AG04450 (cell line): ENCODE results near the gene CCNG1. TPM values are rescaled to one million over a fixed set of nuclear protein-coding genes. Genes with fewer than 3 reads are reported as not detected.
A peak's percentile ranks its signal among the peaks of the same experiment; 100 is the strongest.
"Not testable (repeated sequence)": the region's sequence is repeated elsewhere in the genome, so short reads cannot be mapped to it uniquely, and the experiment has no call there.

ENCODE experiments used
- CTCF ChIA-PET: fragments of 300-600, 350-600 bp; formaldehyde crosslinking; extraction: SDS; loops from one replicate; lab custom pipeline; 2022; ENCODE audit warnings: antibody characterized with exemption, inconsistent platforms; lab: Charles Lee
- POLR2A ChIA-PET: fragments of 350-600 bp; formaldehyde crosslinking; extraction: SDS; loops from one replicate; lab custom pipeline; 2021; ENCODE audit warnings: antibody characterized with exemption, inconsistent platforms; lab: Yijun Ruan, JAX
- DNase-seq: peaks from one replicate; pipeline ENCODE4 v3.0.0-alpha.2; 2011; ENCODE audit warnings: low read depth, low spot score
- H3K27ac ChIP-seq: one replicate; pipeline ENCODE4 v1.5.1; 2012; ENCODE audit warnings: low read depth, low read length, control low read depth
- H3K27me3 ChIP-seq: one replicate; pipeline ENCODE4 v1.6.0; 2012; ENCODE audit warnings: low read length; ENCODE audit not compliant: control insufficient read depth, insufficient read depth
- H3K4me3 ChIP-seq: 2 replicates; pipeline ENCODE4 v1.5.1; 2011; ENCODE audit warnings: mild to moderate bottlenecking, low read depth, low read length, control low read depth
- H3K9me3 ChIP-seq: 2 replicates; pipeline ENCODE4 v1.5.1; 2012; ENCODE audit warnings: low read length; ENCODE audit not compliant: control insufficient read depth, insufficient read depth
- CTCF ChIP-seq: IDR thresholded peaks from 2 replicates; pipeline ENCODE4 v1.5.1; 2011; ENCODE audit warnings: low read depth, low read length, control low read depth, inconsistent platforms
- polyA plus RNA-seq: library from polyadenylated mRNA; depleted of rRNA; stranded (reverse); fragments of >200 nt; gene quantifications from 2 replicates; pipeline ENCODE4 v1.2.3, GENCODE V29; 2011

The CCNG1 gene
- polyA plus RNA-seq, 1 experiment: 325 TPM

GRCh38 chr5:163408311-163408923, 29.0 kb upstream of the CCNG1 start:
- Histone ChIP-seq H3K4me3 (no peak overlapping the region), H3K9me3 (no peaks in the 10 kb centered on the region), H3K27ac (no peak overlapping the region), H3K27me3 (no peaks in the 10 kb centered on the region)
- CTCF ChIA-PET: interaction anchor here (0.6 to 3.7 kb wide), 33 partner anchors 8 to 1870 kb away, joined by 3 to 23 read pairs (median 4); partner anchors contain the start of gene GABRB2
- POLR2A ChIA-PET: no interaction called here
- TF ChIP-seq CTCF: peak; percentile 94
- DNase-seq: peak; percentile 24

- Histone ChIP-seq H3K27me3 (no peaks in the 10 kb centered on the region), H3K27ac (no peak overlapping the region), H3K4me3 (no peak overlapping the region), H3K9me3 (no peaks in the 10 kb centered on the region)
- ChIA-PET POLR2A (no interaction called here), CTCF (interaction anchor here (0.8 to 3.7 kb wide), 16 partner anchors 8 to 1871 kb away, joined by 3 to 23 read pairs (median 6); partner anchors contain the start of gene GABRB2)
- DNase-seq: no peak
- no peak for TF ChIP-seq CTCF
Measured at GRCh38 chr5:163409384-163409783, 28.0 kb upstream of the CCNG1 start.

GRCh38 chr5:163410505-163410904, 26.9 kb upstream of the CCNG1 start:
- Histone ChIP-seq H3K9me3 (no peaks in the 10 kb centered on the region), H3K27me3 (peaks cover 6% of the 10 kb centered on the region), H3K4me3 (no peak overlapping the region), H3K27ac (no peak overlapping the region)
- ChIA-PET POLR2A (no interaction called here), CTCF (interaction anchor here (1.0 to 3.7 kb wide), 2 partner anchors 20 to 51 kb away, joined by 3 to 18 read pairs; no protein-coding TSS in a partner anchor)
- TF ChIP-seq CTCF: no peak
- no peak for DNase-seq

- H3K4me3 ChIP-seq, H3K9me3 ChIP-seq, H3K27ac ChIP-seq, POLR2A ChIA-PET, DNase-seq: not testable (repeated sequence)
- peaks cover 14% of the 10 kb centered on the region for H3K27me3 ChIP-seq
- CTCF ChIA-PET: interaction anchor here (0.7 to 1.3 kb wide), 2 partner anchors 8 to 9 kb away, joined by 3 read pairs; no protein-coding TSS in a partner anchor
Measured at GRCh38 chr5:163415673-163416072, 21.7 kb upstream of the CCNG1 start.

- no peak for TF ChIP-seq CTCF
- H3K27me3 ChIP-seq: no peaks in the 10 kb centered on the region
- DNase-seq: no peak
- no peak overlapping the region for H3K4me3 ChIP-seq
- ChIA-PET POLR2A (no interaction called here), CTCF (interaction anchor here (1.3 kb wide), 1 partner anchor 17 kb away, joined by 6 read pairs; no protein-coding TSS in a partner anchor)
- H3K9me3 ChIP-seq: no peaks in the 10 kb centered on the region
- H3K27ac ChIP-seq: no peak overlapping the region
Measured at GRCh38 chr5:163424836-163425235, 12.6 kb upstream of the CCNG1 start.

- POLR2A ChIA-PET, H3K4me3 ChIP-seq, H3K9me3 ChIP-seq, H3K27ac ChIP-seq, DNase-seq, H3K27me3 ChIP-seq, CTCF ChIA-PET: not testable (repeated sequence)
Measured at GRCh38 chr5:163426128-163426527, 11.3 kb upstream of the CCNG1 start.
